ENCODE data around the gene HDAC10. TPM values are rescaled to one million over a fixed set of nuclear protein-coding genes. Genes with fewer than 3 reads are reported as not detected.

HDAC10 gene
- total RNA-seq, 4 donors from 2014 or later: 31.4 to 42.7 (median 32.5) TPM

DNA sequence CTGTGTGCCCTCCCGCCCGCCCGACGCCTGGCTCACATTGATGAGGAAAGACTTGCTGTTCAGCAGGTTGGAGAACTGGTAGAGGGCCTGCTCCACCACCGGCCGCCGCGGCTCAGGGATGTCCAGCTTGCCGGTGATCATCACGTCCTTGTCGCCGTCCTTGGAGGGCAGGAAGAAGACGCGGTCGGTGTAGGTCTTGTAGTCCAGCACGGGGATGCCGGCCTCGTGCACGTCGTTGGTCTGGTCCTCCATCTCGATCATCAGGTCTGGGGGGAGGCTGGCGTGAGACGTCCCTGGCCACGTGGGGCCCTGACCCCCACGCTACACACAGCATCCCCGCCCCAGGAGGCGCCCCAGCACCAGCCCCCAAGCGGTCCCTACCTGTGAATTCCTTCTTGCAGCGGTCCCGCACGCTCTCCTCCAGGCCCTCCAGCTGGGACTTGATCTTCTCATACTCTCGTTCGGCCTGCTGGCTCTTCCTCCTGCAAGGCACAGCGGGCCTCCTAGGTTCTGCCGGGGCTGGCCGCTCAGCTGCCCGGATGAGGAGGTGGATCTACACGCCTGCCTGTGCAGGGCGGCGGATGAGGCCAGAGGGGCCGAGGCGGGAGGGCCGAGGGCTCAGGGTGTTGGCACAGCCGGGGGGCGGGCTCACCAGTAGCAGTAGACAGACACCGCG, 29.8 kb upstream of the HDAC10 start:
- H3K9me3 ChIP-seq: no peaks in the 10 kb centered on the region
- TF ChIP-seq, protein P1, sequence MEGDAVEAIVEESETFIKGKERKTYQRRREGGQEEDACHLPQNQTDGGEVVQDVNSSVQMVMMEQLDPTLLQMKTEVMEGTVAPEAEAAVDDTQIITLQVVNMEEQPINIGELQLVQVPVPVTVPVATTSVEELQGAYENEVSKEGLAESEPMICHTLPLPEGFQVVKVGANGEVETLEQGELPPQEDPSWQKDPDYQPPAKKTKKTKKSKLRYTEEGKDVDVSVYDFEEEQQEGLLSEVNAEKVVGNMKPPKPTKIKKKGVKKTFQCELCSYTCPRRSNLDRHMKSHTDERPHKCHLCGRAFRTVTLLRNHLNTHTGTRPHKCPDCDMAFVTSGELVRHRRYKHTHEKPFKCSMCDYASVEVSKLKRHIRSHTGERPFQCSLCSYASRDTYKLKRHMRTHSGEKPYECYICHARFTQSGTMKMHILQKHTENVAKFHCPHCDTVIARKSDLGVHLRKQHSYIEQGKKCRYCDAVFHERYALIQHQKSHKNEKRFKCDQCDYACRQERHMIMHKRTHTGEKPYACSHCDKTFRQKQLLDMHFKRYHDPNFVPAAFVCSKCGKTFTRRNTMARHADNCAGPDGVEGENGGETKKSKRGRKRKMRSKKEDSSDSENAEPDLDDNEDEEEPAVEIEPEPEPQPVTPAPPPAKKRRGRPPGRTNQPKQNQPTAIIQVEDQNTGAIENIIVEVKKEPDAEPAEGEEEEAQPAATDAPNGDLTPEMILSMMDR (IDR thresholded peaks at IDR 0.05): no peak
- TF ChIP-seq POLR2A (IDR thresholded peaks at IDR 0.05): no peak
- no peak overlapping the region for H3K27ac ChIP-seq
- no peak for DNase-seq
- H3K4me3 ChIP-seq (replicated peaks in 1 of 3): no peak overlapping the region
- intact Hi-C loops (cut with DNase I): no loop called here
- H3K27me3 ChIP-seq: no peaks in the 10 kb centered on the region
- peaks cover 89 to 91% of the 10 kb centered on the region in 2 donors for H3K36me3 ChIP-seq
- WGBS, 2 donors: 96 to 97% methylated on average over 24 to 43 of the region's 47 CpGs
- peaks cover 0 to 12% of the 10 kb centered on the region in 2 donors for H3K4me1 ChIP-seq

DNA sequence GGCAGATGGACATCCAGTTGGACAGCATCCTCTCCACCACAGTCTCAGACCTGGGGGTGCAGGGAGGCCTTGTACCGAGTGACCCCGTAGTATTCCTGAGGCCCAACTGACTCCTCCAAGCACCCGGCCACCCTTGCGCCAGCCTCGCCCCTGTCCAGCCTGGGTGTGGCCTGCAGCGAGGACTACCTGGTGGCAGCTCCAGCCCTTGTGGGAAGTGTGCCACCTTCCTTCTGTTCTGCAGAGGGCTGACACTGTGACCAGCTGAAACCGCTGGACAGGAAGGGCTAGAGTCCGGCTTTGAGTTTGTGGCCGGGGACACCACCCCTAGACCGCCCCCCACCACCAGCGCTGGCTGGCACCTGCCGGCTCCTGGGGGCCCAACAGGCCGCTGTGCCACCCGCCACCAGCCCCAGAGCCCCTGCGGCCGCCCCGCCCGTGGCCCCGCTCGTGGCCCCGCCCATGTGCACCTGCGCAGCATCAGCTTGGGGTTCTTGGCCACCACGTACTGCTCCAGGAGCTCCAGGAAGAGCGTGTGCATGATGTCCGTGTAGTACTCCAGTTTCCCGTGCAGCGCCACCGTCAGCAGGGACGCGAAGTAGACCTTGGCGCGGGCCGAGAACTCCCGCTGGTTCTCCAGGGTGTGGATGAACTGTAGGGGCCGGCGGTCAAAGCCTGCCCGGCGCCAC, 29.1 kb upstream of the HDAC10 start:
- H3K27me3 ChIP-seq: no peaks in the 10 kb centered on the region
- TF ChIP-seq, protein P1 (IDR thresholded peaks at IDR 0.05): no peak
- no peak for TF ChIP-seq POLR2A (IDR thresholded peaks at IDR 0.05)
- peaks cover 93 to 95% of the 10 kb centered on the region in 2 donors for H3K36me3 ChIP-seq
- H3K9me3 ChIP-seq: no peaks in the 10 kb centered on the region
- intact Hi-C loops (cut with DNase I): no loop called here
- H3K27ac ChIP-seq: no peak overlapping the region
- DNase-seq: no peak
- no peak overlapping the region for H3K4me3 ChIP-seq (replicated peaks in 1 of 3)
- peaks cover 0 to 12% of the 10 kb centered on the region in 2 donors for H3K4me1 ChIP-seq
- 98 to 99% methylated on average over 14 to 15 of the region's 38 CpGs for WGBS, 2 donors

DNA sequence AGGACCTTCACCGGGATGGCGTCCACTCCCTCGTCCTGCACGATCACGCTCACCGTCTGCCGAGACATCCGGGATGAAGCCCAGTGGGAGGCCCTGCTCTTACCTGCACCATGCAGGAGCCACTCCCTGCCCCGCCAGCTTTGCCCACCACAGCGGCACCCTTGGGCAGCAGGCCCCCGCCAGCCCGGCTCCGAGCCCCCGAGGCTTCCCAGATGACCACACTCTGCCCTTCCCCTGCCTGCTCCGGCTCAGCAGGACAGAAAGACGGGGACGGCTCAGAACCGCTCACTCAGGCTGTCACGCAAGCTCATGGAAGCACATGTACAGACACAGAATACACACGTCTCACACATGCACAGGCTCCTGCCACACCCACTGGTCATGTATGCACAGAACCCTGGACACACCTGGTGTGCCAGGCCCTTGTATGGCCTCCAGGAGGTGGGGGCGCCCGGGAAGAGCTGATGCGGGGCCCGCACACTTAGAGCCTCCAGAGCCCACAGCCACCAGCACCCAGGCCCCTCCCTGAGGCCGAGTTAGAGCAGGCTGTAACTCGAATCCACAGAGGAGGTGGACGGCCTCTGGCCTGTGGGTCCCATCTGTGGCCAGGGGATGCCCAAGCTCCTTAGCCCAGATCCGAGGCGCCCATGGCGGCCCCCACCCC, 28.0 kb upstream of the HDAC10 start:
- H3K4me3 ChIP-seq (replicated peaks in 1 of 3): no peak overlapping the region
- intact Hi-C loops (cut with DNase I): loop anchor here (5.0 kb wide), 2 partner anchors 33 to 48 kb away; partner anchors contain the start of gene DENND6B
- 89 to 94% methylated on average over 23 to 29 of the region's 30 CpGs for WGBS, 2 donors
- peaks cover 89 to 92% of the 10 kb centered on the region in 2 donors for H3K36me3 ChIP-seq
- H3K4me1 ChIP-seq: peaks cover 0 to 12% of the 10 kb centered on the region in 2 donors
- no peaks in the 10 kb centered on the region for H3K9me3 ChIP-seq
- no peak for DNase-seq
- no peak for TF ChIP-seq POLR2A (IDR thresholded peaks at IDR 0.05)
- TF ChIP-seq, protein P1 (IDR thresholded peaks at IDR 0.05): no peak
- H3K27me3 ChIP-seq: no peaks in the 10 kb centered on the region
- no peak overlapping the region for H3K27ac ChIP-seq

DNA sequence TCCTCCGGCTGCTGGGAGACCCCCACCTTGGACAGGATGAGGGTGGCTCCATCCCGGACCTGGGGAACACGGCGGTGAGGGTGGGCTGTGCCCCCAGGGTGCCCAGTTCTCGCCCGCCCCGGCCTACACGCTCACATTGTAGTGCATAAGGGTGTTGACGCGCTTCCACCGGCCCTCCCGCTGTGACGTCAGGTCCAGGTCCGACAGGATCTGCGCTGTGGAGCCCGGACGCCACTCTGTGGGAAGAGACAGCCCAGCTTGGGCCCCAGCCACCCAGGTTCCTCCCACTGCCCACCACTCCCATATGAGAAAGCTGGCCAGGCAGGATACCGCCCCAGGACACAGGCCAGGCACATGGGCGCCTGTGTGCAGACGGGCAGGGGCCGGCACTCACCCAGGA, 27.4 kb upstream of the HDAC10 start:
- Histone ChIP-seq H3K27me3 (no peaks in the 10 kb centered on the region), H3K27ac (no peak overlapping the region)

More for the DNA sequence above, 27.4 kb upstream of the HDAC10 start:
- Histone ChIP-seq H3K4me3 (replicated peaks in 1 of 3) (no peak overlapping the region), H3K36me3 (peaks cover 83 to 86% of the 10 kb centered on the region in 2 donors), H3K4me1 (peaks cover 0 to 12% of the 10 kb centered on the region in 2 donors), H3K9me3 (no peaks in the 10 kb centered on the region)
- intact Hi-C loops (cut with DNase I): loop anchor here (5.0 kb wide), 2 partner anchors 34 to 49 kb away; partner anchors contain the start of gene DENND6B
- DNase-seq: no peak
- TF ChIP-seq, protein P1 (IDR thresholded peaks at IDR 0.05): no peak
- TF ChIP-seq POLR2A (IDR thresholded peaks at IDR 0.05): no peak
- 96 to 100% methylated on average over 6 to 16 of the region's 21 CpGs for WGBS, 2 donors

Data from thyroid gland (tissue), 4 donors.